Measurements from ENCODE around the gene RHOD.

Gene RHOD

DNA sequence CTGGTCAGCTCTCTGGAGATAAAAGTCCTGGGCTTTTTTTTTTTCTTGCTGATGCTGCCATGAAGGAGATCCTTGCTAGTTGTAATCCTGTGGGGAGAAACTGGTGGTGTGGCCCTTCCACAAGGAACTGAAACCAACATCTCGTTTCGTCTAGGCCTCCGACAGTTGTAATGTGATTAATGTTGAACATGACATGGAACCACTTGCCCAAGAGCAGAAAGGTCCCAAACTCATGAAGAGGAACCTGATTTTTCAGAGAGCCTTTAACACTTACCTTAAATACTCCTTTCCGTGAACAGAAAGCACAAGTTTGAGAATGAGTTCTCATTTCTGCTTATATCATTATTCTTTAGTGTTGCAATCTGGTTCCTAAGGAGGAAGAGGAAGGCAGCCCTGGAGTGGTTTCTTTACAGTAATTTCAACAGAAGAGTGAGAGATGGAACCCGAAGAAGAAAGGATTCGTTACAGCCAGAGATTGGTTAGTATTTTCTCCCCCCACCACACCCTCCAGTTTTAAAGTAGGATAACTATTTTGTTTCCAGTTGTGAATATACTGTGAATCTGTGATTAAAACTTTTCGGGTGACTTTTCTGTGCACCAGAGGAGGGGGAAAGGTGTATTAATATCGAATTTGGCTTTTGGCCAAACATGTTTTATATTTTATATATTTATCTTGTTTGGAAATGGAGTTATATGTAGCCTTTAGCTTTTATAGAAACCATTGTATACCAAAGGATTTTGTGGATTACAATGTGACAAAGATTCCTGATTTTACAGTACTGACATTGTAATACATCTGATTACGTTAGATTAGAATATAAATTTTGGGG lies 64.4 kb downstream of the RHOD start:
- H3K4me3 ChIP-seq (ENCODE audit: low read length), result peak overlapping the region; percentile 81
- TF ChIP-seq ZNF274 (IDR thresholded peaks at IDR 0.05; ENCODE audit: low read depth, low read length), result no peak

All from GM08714 (cell line).